ENCODE results near the gene SUGP1. TPM values are rescaled to one million over a fixed set of nuclear protein-coding genes. Genes with fewer than 3 reads are reported as not detected.

The SUGP1 gene
- total RNA-seq, 1 experiment from 2014 or later: 73.8 TPM

DNA sequence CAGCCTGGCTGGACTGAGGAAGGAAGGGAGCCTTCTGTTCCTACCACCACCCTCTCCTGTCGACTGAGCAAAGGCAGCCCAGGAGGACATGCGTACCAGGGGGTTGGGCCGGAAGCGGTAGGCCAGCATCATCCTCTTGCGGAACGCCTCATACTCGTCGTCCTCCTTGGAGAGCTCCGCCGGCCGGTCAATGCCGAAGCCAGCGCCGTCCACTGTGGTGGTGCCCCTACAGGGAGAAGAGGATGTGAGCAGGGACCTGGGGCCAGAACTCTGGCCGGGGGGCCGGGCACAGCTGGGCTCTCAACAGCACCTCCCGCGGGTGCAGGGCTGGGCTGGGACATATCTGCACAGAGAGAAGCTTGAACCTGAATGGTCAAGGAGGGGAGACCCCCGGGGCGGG is 43.5 kb downstream of the SUGP1 start:
- no peaks in the 10 kb centered on the region for H3K9me3 ChIP-seq (ENCODE audit: low read depth, low read length, poor library complexity, severe bottlenecking)
- H3K4me1 ChIP-seq (ENCODE audit: insufficient read depth, low read length, poor library complexity, severe bottlenecking): peaks cover 7% of the 10 kb centered on the region
- H3K27me3 ChIP-seq (replicated peaks; ENCODE audit: insufficient read depth, low read depth, low read length, poor library complexity): peaks cover 4% of the 10 kb centered on the region
- no peak for TF ChIP-seq EZH2 (IDR thresholded peaks at IDR 0.05; ENCODE audit: borderline replicate concordance, low read depth, low read length, poor library complexity, severe bottlenecking)
- TF ChIP-seq CTCF (conservative IDR thresholded peaks at IDR 0.05; ENCODE audit: low read depth, low read length): no peak
- peaks cover 24% of the 10 kb centered on the region for H3K36me3 ChIP-seq (ENCODE audit: insufficient read depth, low read length, poor library complexity, severe bottlenecking)
- no peak overlapping the region for H3K4me3 ChIP-seq (ENCODE audit: low read depth, low read length, poor library complexity, severe bottlenecking)
- ChIA-PET CTCF (no interaction called here), POLR2A (ENCODE audit: low non-redundant PET) (no interaction called here)
- BruUV-seq (replicated peaks): no TSS peak
- intact Hi-C loops (cut with micrococcal nuclease; ENCODE audit: unreplicated experiment): no loop called here
- no peak for DNase-seq (ENCODE audit: low spot score)
- H3K27ac ChIP-seq (ENCODE audit: low read depth, low read length, poor library complexity, severe bottlenecking): no peak overlapping the region

GRCh38 chr19:19276386-19276785 is 43.9 kb downstream of the SUGP1 start:
- Histone ChIP-seq H3K4me1 (ENCODE audit: insufficient read depth, low read length, poor library complexity, severe bottlenecking) (peaks cover 7% of the 10 kb centered on the region), H3K9me3 (ENCODE audit: low read depth, low read length, poor library complexity, severe bottlenecking) (no peaks in the 10 kb centered on the region), H3K36me3 (ENCODE audit: insufficient read depth, low read length, poor library complexity, severe bottlenecking) (peaks cover 24% of the 10 kb centered on the region), H3K27me3 (replicated peaks; ENCODE audit: insufficient read depth, low read depth, low read length, poor library complexity) (peaks cover 4% of the 10 kb centered on the region), H3K4me3 (ENCODE audit: low read depth, low read length, poor library complexity, severe bottlenecking) (no peak overlapping the region), H3K27ac (ENCODE audit: low read depth, low read length, poor library complexity, severe bottlenecking) (no peak overlapping the region)
- CTCF ChIA-PET: no interaction called here
- no peak for DNase-seq (ENCODE audit: low spot score)
- TF ChIP-seq CTCF (conservative IDR thresholded peaks at IDR 0.05; ENCODE audit: low read depth, low read length) (no peak), EZH2 (IDR thresholded peaks at IDR 0.05; ENCODE audit: borderline replicate concordance, low read depth, low read length, poor library complexity, severe bottlenecking) (no peak)
- no TSS peak for BruUV-seq (replicated peaks)
- intact Hi-C loops (cut with micrococcal nuclease; ENCODE audit: unreplicated experiment): no loop called here
- POLR2A ChIA-PET (ENCODE audit: low non-redundant PET): no interaction called here

DNA sequence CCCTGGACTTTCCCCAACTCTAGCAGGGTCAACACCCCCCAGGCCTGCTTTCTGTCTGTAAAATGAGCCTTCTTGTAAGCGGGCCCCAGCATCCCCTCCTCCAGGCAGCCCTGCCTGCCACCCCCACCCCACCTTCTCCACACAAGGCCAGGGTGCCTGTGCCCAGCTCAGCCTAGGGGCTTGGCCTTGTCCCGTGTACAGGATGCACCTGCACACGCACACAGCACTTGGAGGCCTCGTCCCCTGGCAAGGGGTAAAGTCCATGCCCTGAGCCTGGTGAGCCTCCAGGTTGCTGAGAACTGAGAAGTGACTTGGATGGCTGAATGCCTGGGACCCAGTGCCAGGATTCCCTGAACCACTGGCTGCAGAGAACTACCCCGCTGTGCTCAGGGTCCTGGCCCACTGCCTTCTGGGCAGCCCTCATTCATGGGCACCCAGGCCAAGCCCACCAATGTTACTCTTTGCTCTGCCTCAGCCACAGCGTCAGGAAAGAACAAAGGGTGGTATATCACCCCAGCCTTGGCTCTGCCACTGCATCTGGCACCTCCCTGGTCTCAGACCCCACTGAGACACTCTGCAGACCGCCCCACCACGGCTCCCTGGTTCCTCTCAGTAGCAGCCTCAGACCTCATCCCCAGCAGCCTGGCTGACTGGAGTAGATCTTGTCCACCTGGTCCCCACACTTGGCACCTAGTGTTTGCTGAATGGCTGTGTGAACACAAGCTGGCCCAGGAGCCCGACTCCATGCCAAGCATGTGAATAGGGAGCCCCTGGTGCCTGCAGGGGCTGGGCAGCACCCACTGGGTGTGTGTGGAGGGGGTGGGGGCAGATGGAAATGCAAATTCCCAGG is 45.4 kb downstream of the SUGP1 start:
- Histone ChIP-seq H3K27ac (ENCODE audit: low read depth, low read length, poor library complexity, severe bottlenecking) (no peak overlapping the region), H3K4me1 (ENCODE audit: insufficient read depth, low read length, poor library complexity, severe bottlenecking) (peaks cover 7% of the 10 kb centered on the region), H3K36me3 (ENCODE audit: insufficient read depth, low read length, poor library complexity, severe bottlenecking) (peaks cover 24% of the 10 kb centered on the region), H3K4me3 (ENCODE audit: low read depth, low read length, poor library complexity, severe bottlenecking) (no peak overlapping the region), H3K27me3 (replicated peaks; ENCODE audit: insufficient read depth, low read depth, low read length, poor library complexity) (peaks cover 4% of the 10 kb centered on the region), H3K9me3 (ENCODE audit: low read depth, low read length, poor library complexity, severe bottlenecking) (no peaks in the 10 kb centered on the region)
- DNase-seq (ENCODE audit: low spot score): no peak
- no TSS peak for BruUV-seq (replicated peaks)
- intact Hi-C loops (cut with micrococcal nuclease; ENCODE audit: unreplicated experiment): no loop called here
- ChIA-PET POLR2A (ENCODE audit: low non-redundant PET) (no interaction called here), CTCF (no interaction called here)
- TF ChIP-seq CTCF (conservative IDR thresholded peaks at IDR 0.05; ENCODE audit: low read depth, low read length): no peak
- no peak for TF ChIP-seq EZH2 (IDR thresholded peaks at IDR 0.05; ENCODE audit: borderline replicate concordance, low read depth, low read length, poor library complexity, severe bottlenecking)
